ENCODE measurements around the gene TNFSF11. TPM values are rescaled to one million over a fixed set of nuclear protein-coding genes. Genes with fewer than 3 reads are reported as not detected.

The TNFSF11 gene
- total RNA-seq, 5 donors from 2014 or later (not counting 1 experiment from before 2014, with no cell fraction given): 0.21 to 1.3 (median 0.50) TPM; not detected in 1

DNA sequence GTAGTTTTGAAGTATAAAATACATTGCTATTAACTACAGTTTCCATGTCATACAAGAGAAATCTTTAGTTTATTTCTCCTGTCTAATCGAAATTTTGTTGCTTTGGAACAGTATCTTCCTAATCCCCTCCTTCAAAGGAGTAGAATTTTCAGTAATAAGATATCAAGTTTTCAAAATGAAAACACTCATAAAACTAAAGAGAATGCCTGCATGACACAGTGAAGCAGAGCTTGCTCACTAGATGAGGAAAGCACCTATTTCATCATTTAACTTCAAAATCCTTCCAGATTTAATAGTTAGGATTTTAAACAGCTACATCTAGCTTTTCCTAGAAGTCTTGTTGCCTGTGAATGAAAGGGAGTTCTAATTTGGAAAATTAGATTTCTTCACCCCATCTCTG lies 80.8 kb downstream of the TNFSF11 start:
- POLR2A ChIA-PET: no interaction called here
- no peaks in the 10 kb centered on the region for H3K36me3 ChIP-seq (ENCODE audit: control insufficient read depth in 2 of 2, extremely low read depth in 1 of 2, insufficient read depth in 1 of 2, low read length in 1 of 2)
- Mint-ChIP-seq H3K4me1 (no peaks in the 10 kb centered on the region), H3K27me3 (peaks cover 65 to 68% of the 10 kb centered on the region in 2 donors), H3K9me3 (no peaks in the 10 kb centered on the region), H3K36me3 (no peaks in the 10 kb centered on the region), H3K27ac (no peak overlapping the region), H3K4me3 (no peak overlapping the region)
- no peak overlapping the region for H3K27ac ChIP-seq (ENCODE audit: low read length)
- CTCF ChIA-PET: no interaction called here
- H3K4me3 ChIP-seq (ENCODE audit: control insufficient read depth in 1 of 2, extremely low read depth in 1 of 2, low read length in 1 of 2): no peak overlapping the region
- H3K9me3 ChIP-seq: no peaks in the 10 kb centered on the region
- no CpG with 5 or more reads among the region's 1 CpG for WGBS (ENCODE audit: insufficient coverage)
- no peaks in the 10 kb centered on the region for H3K4me1 ChIP-seq (ENCODE audit: control insufficient read depth in 1 of 2, extremely low read depth in 1 of 2, insufficient read depth in 2 of 2, low read length in 2 of 2)
- no peak for DNase-seq
- no peak for ATAC-seq (replicated peaks in 1 of 4)
- no peaks in the 10 kb centered on the region for H3K27me3 ChIP-seq (replicated peaks in 1 of 2; ENCODE audit: control insufficient read depth in 2 of 2, extremely low read depth in 1 of 2, insufficient read depth in 2 of 2, low read length in 1 of 2)

DNA sequence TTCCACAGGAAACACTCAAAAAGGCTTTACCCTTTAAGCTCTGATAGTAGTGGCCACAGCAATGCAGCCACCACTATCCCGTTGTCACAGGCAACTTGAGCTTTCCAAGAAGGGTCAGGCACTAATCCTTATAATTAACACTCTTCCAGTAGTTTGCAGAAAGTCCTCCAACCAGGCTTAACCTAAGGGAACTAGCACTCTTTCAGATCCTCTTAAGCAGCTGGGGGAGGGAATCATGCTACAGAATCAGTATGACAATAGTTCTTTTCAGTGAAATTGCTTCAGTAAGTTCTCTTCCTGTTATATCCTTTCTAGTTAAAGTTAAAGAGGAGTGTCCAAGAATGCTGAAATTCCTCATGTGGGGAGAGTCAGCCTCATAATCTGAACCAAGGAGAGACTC lies 82.2 kb downstream of the TNFSF11 start:
- Mint-ChIP-seq H3K4me3 (no peak overlapping the region), H3K27me3 (peaks cover 67 to 69% of the 10 kb centered on the region in 2 donors), H3K27ac (no peak overlapping the region), H3K9me3 (no peaks in the 10 kb centered on the region), H3K4me1 (no peaks in the 10 kb centered on the region), H3K36me3 (no peaks in the 10 kb centered on the region)
- 80% methylated on average over 1 of the region's 1 CpG for WGBS (ENCODE audit: insufficient coverage)
- no peaks in the 10 kb centered on the region for H3K36me3 ChIP-seq (ENCODE audit: control insufficient read depth in 2 of 2, extremely low read depth in 1 of 2, insufficient read depth in 1 of 2, low read length in 1 of 2)
- no peaks in the 10 kb centered on the region for H3K27me3 ChIP-seq (replicated peaks in 1 of 2; ENCODE audit: control insufficient read depth in 2 of 2, extremely low read depth in 1 of 2, insufficient read depth in 2 of 2, low read length in 1 of 2)
- H3K4me1 ChIP-seq (ENCODE audit: control insufficient read depth in 1 of 2, extremely low read depth in 1 of 2, insufficient read depth in 2 of 2, low read length in 2 of 2): no peaks in the 10 kb centered on the region
- DNase-seq (no peak), ATAC-seq (replicated peaks in 1 of 4) (no peak)
- no peak overlapping the region for H3K4me3 ChIP-seq (ENCODE audit: control insufficient read depth in 1 of 2, extremely low read depth in 1 of 2, low read length in 1 of 2)
- ChIA-PET POLR2A (no interaction called here), CTCF (no interaction called here)
- H3K27ac ChIP-seq (ENCODE audit: low read length): no peak overlapping the region
- no peaks in the 10 kb centered on the region for H3K9me3 ChIP-seq

DNA sequence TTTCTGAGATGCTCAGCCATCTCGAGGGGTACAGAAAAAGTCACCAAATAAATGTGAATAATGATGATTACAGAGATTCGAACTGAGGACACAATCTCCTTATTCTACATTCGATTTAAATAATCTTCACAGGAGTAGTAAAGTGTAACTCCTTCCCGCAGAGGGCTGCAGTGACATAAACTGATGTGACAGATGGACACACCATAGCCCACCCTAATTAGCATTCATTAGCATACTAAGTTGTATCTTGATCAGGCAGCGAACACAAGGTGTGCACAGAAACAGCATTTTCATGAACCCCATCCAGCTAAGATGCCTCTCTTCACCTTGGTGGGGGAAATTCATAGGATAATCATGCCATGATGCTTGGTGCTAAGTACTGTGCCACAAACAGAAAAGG lies 83.0 kb downstream of the TNFSF11 start:
- DNase-seq: no peak
- Mint-ChIP-seq H3K27ac (peak overlapping the region in 1 of 2 donors; percentile 5), H3K36me3 (no peaks in the 10 kb centered on the region), H3K4me3 (no peak overlapping the region), H3K9me3 (no peaks in the 10 kb centered on the region), H3K4me1 (no peaks in the 10 kb centered on the region), H3K27me3 (peaks cover 72% of the 10 kb centered on the region in 2 donors)
- no peaks in the 10 kb centered on the region for H3K4me1 ChIP-seq (ENCODE audit: control insufficient read depth in 1 of 2, extremely low read depth in 1 of 2, insufficient read depth in 2 of 2, low read length in 2 of 2)
- ATAC-seq (replicated peaks in 1 of 4): no peak
- H3K4me3 ChIP-seq (ENCODE audit: control insufficient read depth in 1 of 2, extremely low read depth in 1 of 2, low read length in 1 of 2): no peak overlapping the region
- H3K36me3 ChIP-seq (ENCODE audit: control insufficient read depth in 2 of 2, extremely low read depth in 1 of 2, insufficient read depth in 1 of 2, low read length in 1 of 2): no peaks in the 10 kb centered on the region
- no peaks in the 10 kb centered on the region for H3K27me3 ChIP-seq (replicated peaks in 1 of 2; ENCODE audit: control insufficient read depth in 2 of 2, extremely low read depth in 1 of 2, insufficient read depth in 2 of 2, low read length in 1 of 2)
- H3K9me3 ChIP-seq: no peaks in the 10 kb centered on the region
- no CpG with 5 or more reads among the region's 5 CpGs for WGBS (ENCODE audit: insufficient coverage)
- ChIA-PET CTCF (no interaction called here), POLR2A (no interaction called here)
- no peak overlapping the region for H3K27ac ChIP-seq (ENCODE audit: low read length)

Other genes with a start within 250 kb of the TNFSF11 start
- not detected for gene FAM216B, start 207.4 kb downstream of the TNFSF11 start, total RNA-seq